ENCODE results near the gene HADHA.

Gene HADHA

GRCh38 chr2:26244309-26245230, at the start of gene HADHA, which contains the start of gene HADHB:
Gene HADHA, minus strand, starts transcription at chr2:26244632. Its CDS starts 36 bp downstream, at chr2:26244596.
Gene HADHB, plus strand, starts transcription at chr2:26244939. Its CDS starts 9,316 bp downstream, at chr2:26254255.
- Mint-ChIP-seq H3K4me1 (peaks cover 45% of the 10 kb centered on the region), H3K27me3 (no peaks in the 10 kb centered on the region), H3K27ac (peak within 1 kb of the TSS; percentile 98), H3K4me3 (peak within 1 kb of the TSS; percentile 98), H3K36me3 (no peaks in the 10 kb centered on the region), H3K9me3 (no peaks in the 10 kb centered on the region)
- DNase-seq (ENCODE audit: low spot score in 2 of 2) (peak; percentile 89 to 96), ATAC-seq (ENCODE audit: low read depth) (peak; percentile 82)

- Mint-ChIP-seq H3K9me3 (no peaks in the 10 kb centered on the region), H3K4me1 (no peaks in the 10 kb centered on the region), H3K4me3 (no peak overlapping the region), H3K27me3 (no peaks in the 10 kb centered on the region), H3K27ac (no peak overlapping the region), H3K36me3 (peaks cover 4% of the 10 kb centered on the region)
- ATAC-seq (ENCODE audit: low read depth) (no peak), DNase-seq (ENCODE audit: low spot score in 2 of 2) (no peak)
Observed at GRCh38 chr2:26292646-26293045, 48.2 kb upstream of the HADHA start.

GRCh38 chr2:26290001-26290400, 45.6 kb upstream of the HADHA start:
- Mint-ChIP-seq H3K27ac (no peak overlapping the region), H3K4me1 (no peaks in the 10 kb centered on the region), H3K36me3 (peaks cover 14% of the 10 kb centered on the region), H3K27me3 (no peaks in the 10 kb centered on the region), H3K9me3 (no peaks in the 10 kb centered on the region), H3K4me3 (no peak overlapping the region)
- ATAC-seq (ENCODE audit: low read depth), result no peak
- DNase-seq (ENCODE audit: low spot score in 2 of 2), result no peak

GRCh38 chr2:26285931-26286330, 41.5 kb upstream of the HADHA start:
- Mint-ChIP-seq H3K9me3 (no peaks in the 10 kb centered on the region), H3K4me1 (no peaks in the 10 kb centered on the region), H3K27me3 (no peaks in the 10 kb centered on the region), H3K36me3 (peaks cover 30% of the 10 kb centered on the region), H3K4me3 (no peak overlapping the region), H3K27ac (no peak overlapping the region)
- no peak for ATAC-seq (ENCODE audit: low read depth)
- no peak for DNase-seq (ENCODE audit: low spot score in 2 of 2)

- Mint-ChIP-seq H3K36me3 (peaks cover 35% of the 10 kb centered on the region), H3K4me1 (no peaks in the 10 kb centered on the region), H3K27ac (no peak overlapping the region), H3K9me3 (no peaks in the 10 kb centered on the region), H3K27me3 (no peaks in the 10 kb centered on the region), H3K4me3 (no peak overlapping the region)
- ATAC-seq (ENCODE audit: low read depth), result no peak
- DNase-seq (ENCODE audit: low spot score in 2 of 2), result no peak
Observed at GRCh38 chr2:26284132-26284531, 39.7 kb upstream of the HADHA start.

GRCh38 chr2:26283606-26284005, 39.2 kb upstream of the HADHA start:
- no peak for ATAC-seq (ENCODE audit: low read depth)

GRCh38 chr2:26281226-26281625, 36.8 kb upstream of the HADHA start:
- Mint-ChIP-seq H3K4me3 (no peak overlapping the region), H3K36me3 (peaks cover 36% of the 10 kb centered on the region), H3K9me3 (no peaks in the 10 kb centered on the region), H3K27ac (peak overlapping the region; percentile 16), H3K4me1 (no peaks in the 10 kb centered on the region), H3K27me3 (no peaks in the 10 kb centered on the region)
- DNase-seq (ENCODE audit: low spot score in 2 of 2), result no peak
- no peak for ATAC-seq (ENCODE audit: low read depth)

More at GRCh38 chr2:26283606-26284005, 39.2 kb upstream of the HADHA start:
- H3K4me3 Mint-ChIP-seq, result no peak overlapping the region
- peaks cover 41% of the 10 kb centered on the region for H3K36me3 Mint-ChIP-seq
- no peaks in the 10 kb centered on the region for H3K27me3 Mint-ChIP-seq
- no peaks in the 10 kb centered on the region for H3K9me3 Mint-ChIP-seq
- no peak overlapping the region for H3K27ac Mint-ChIP-seq
- no peaks in the 10 kb centered on the region for H3K4me1 Mint-ChIP-seq
- no peak for DNase-seq (ENCODE audit: low spot score in 2 of 2)

- H3K4me1 Mint-ChIP-seq, result no peaks in the 10 kb centered on the region
- H3K27ac Mint-ChIP-seq, result no peak overlapping the region
- no peak overlapping the region for H3K4me3 Mint-ChIP-seq
- ATAC-seq (ENCODE audit: low read depth) (no peak), DNase-seq (ENCODE audit: low spot score in 2 of 2) (no peak)
- H3K27me3 Mint-ChIP-seq, result no peaks in the 10 kb centered on the region
- peaks cover 36% of the 10 kb centered on the region for H3K36me3 Mint-ChIP-seq
- no peaks in the 10 kb centered on the region for H3K9me3 Mint-ChIP-seq
Observed at GRCh38 chr2:26279886-26280285, 35.5 kb upstream of the HADHA start.

GRCh38 chr2:26276484-26277227, 32.2 kb upstream of the HADHA start:
- H3K27ac Mint-ChIP-seq, result no peak overlapping the region
- no peak for DNase-seq (ENCODE audit: low spot score in 2 of 2)
- ATAC-seq (ENCODE audit: low read depth), result no peak
- H3K9me3 Mint-ChIP-seq, result no peaks in the 10 kb centered on the region
- H3K4me3 Mint-ChIP-seq, result no peak overlapping the region
- no peaks in the 10 kb centered on the region for H3K27me3 Mint-ChIP-seq
- peaks cover 3% of the 10 kb centered on the region for H3K4me1 Mint-ChIP-seq
- H3K36me3 Mint-ChIP-seq, result peaks cover 32% of the 10 kb centered on the region

GRCh38 chr2:26274058-26274613, 29.7 kb upstream of the HADHA start:
- DNase-seq (ENCODE audit: low spot score in 2 of 2), result no peak
- H3K27ac Mint-ChIP-seq, result no peak overlapping the region
- ATAC-seq (ENCODE audit: low read depth), result no peak
- peaks cover 13% of the 10 kb centered on the region for H3K4me1 Mint-ChIP-seq
- no peaks in the 10 kb centered on the region for H3K9me3 Mint-ChIP-seq
- H3K36me3 Mint-ChIP-seq, result peaks cover 19% of the 10 kb centered on the region
- no peak overlapping the region for H3K4me3 Mint-ChIP-seq
- no peaks in the 10 kb centered on the region for H3K27me3 Mint-ChIP-seq

- no peaks in the 10 kb centered on the region for H3K9me3 Mint-ChIP-seq
- DNase-seq (ENCODE audit: low spot score in 2 of 2) (no peak), ATAC-seq (ENCODE audit: low read depth) (no peak)
- H3K4me1 Mint-ChIP-seq, result peaks cover 13% of the 10 kb centered on the region
- no peak overlapping the region for H3K27ac Mint-ChIP-seq
- no peak overlapping the region for H3K4me3 Mint-ChIP-seq
- no peaks in the 10 kb centered on the region for H3K27me3 Mint-ChIP-seq
- H3K36me3 Mint-ChIP-seq, result peaks cover 13% of the 10 kb centered on the region
Observed at GRCh38 chr2:26273501-26273900, 29.1 kb upstream of the HADHA start.

- peaks cover 17% of the 10 kb centered on the region for H3K36me3 Mint-ChIP-seq
- peaks cover 13% of the 10 kb centered on the region for H3K4me1 Mint-ChIP-seq
- peak overlapping the region; percentile 39 for H3K27ac Mint-ChIP-seq
- DNase-seq (ENCODE audit: low spot score in 2 of 2) (no peak), ATAC-seq (ENCODE audit: low read depth) (no peak)
- no peaks in the 10 kb centered on the region for H3K27me3 Mint-ChIP-seq
- no peak overlapping the region for H3K4me3 Mint-ChIP-seq
- no peaks in the 10 kb centered on the region for H3K9me3 Mint-ChIP-seq
Observed at GRCh38 chr2:26270373-26270772, 25.9 kb upstream of the HADHA start.

- H3K36me3 Mint-ChIP-seq, result peaks cover 13% of the 10 kb centered on the region
Observed at GRCh38 chr2:26269571-26270158, 25.2 kb upstream of the HADHA start.

More at GRCh38 chr2:26269571-26270158, 25.2 kb upstream of the HADHA start:
- DNase-seq (ENCODE audit: low spot score in 2 of 2) (peak in 1 of 2 donors; percentile 7), ATAC-seq (ENCODE audit: low read depth) (peak; percentile 93)
- Mint-ChIP-seq H3K27ac (peak overlapping the region; percentile 39), H3K9me3 (no peaks in the 10 kb centered on the region), H3K27me3 (no peaks in the 10 kb centered on the region), H3K4me1 (peaks cover 13% of the 10 kb centered on the region), H3K4me3 (no peak overlapping the region)
